ENCODE measurements around the gene PANX3. TPM values are rescaled to one million over a fixed set of nuclear protein-coding genes. Genes with fewer than 3 reads are reported as not detected.

Gene PANX3
- total and polyA plus RNA-seq, 2 of the 4 experiments (the other 2 are of a cell fraction) = not detected

DNA sequence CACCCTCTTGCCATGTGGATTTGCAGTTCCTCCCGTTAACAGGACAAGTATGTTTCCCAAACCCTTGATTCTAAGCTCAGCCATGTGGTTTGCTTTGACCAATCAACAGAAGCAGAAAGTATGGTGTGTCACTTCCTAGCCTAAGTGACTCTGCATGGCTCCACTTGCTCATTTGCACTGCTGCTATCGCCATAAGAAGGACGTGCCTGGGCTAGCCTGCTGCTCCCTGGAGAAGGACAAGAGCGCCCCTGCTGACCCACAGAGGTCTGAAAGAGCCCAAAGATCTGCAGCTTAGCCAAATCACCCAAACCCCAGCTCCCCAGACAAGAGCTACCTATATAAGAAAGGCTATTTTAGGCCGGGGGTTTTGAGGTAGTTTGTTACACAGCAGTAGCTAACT, 29.4 kb downstream of the PANX3 start:
- 80% methylated on average over 1 of the region's 5 CpGs; no CpG with 5 or more reads in 1 of the 2 experiments for WGBS, 2 experiments (ENCODE audit: extremely low coverage in 2 of 2, insufficient read length in 1 of 2)
- Histone ChIP-seq H3K18ac (ENCODE audit: low read depth, low read length) (no peak overlapping the region), H4K8ac (ENCODE audit: low read depth in 2 of 2, low read length in 2 of 2) (no peak overlapping the region), H3K9me3 (ENCODE audit: control insufficient read depth, insufficient read depth, low read length) (no peaks in the 10 kb centered on the region), H3K9me1 (ENCODE audit: insufficient read depth, low read length) (peaks cover 6% of the 10 kb centered on the region; the same call in 1 of the 2 replicates), H4K5ac (ENCODE audit: low read depth, low read length) (no peak overlapping the region), H2AK9ac (replicated peaks; ENCODE audit: low read depth, low read length, poor library complexity) (no peak overlapping the region), H3K27ac (ENCODE audit: insufficient read depth, low read length) (no peak overlapping the region), H4K91ac (ENCODE audit: insufficient read depth, low read depth, low read length) (no peak overlapping the region), H3K14ac (replicated peaks; ENCODE audit: low read depth, low read length) (no peak overlapping the region), H3K23ac (ENCODE audit: low read depth, low read length) (no peak overlapping the region), H2BK120ac (ENCODE audit: low read depth, low read length) (no peak overlapping the region), H4K20me1 (ENCODE audit: insufficient read depth, low read length) (no peaks in the 10 kb centered on the region; the same call in 1 of the 2 replicates), H2BK15ac (ENCODE audit: low read depth, low read length) (no peak overlapping the region), H3K9ac (ENCODE audit: low read depth, low read length) (no peak overlapping the region), H2AK5ac (ENCODE audit: low read depth, low read length) (no peak overlapping the region), H2AFZ (replicated peaks; ENCODE audit: low read length, poor library complexity) (peak overlapping the region; percentile 38), H3K56ac (ENCODE audit: extremely low read depth, insufficient read depth, low read length) (no peak overlapping the region), H3K27me3 (ENCODE audit: control insufficient read depth, insufficient read depth, low read length) (no peaks in the 10 kb centered on the region), H3K4me1 (ENCODE audit: control insufficient read depth, insufficient read depth, low read length) (peaks cover 6% of the 10 kb centered on the region), H2BK20ac (ENCODE audit: low read depth, low read length) (no peak overlapping the region), H3K36me3 (ENCODE audit: control insufficient read depth, insufficient read depth, low read length) (peaks cover 11% of the 10 kb centered on the region), H3K4me2 (ENCODE audit: low read depth, low read length) (no peak overlapping the region), H3K4ac (ENCODE audit: low read depth, low read length) (no peak overlapping the region), H2BK5ac (ENCODE audit: low read depth, low read length, poor library complexity, severe bottlenecking) (no peak overlapping the region), H3K79me1 (ENCODE audit: low read depth in 1 of 2, low read length in 2 of 2) (no peaks in the 10 kb centered on the region), H3K4me3 (ENCODE audit: insufficient read depth, low read depth, low read length) (no peak overlapping the region)
- intact Hi-C loops (cut with micrococcal nuclease) (loop anchor here (5.0 kb wide), 1 partner anchor 312 kb away; the partner anchor contains the start of gene CCDC15), in situ Hi-C loops (cut with MboI; ENCODE audit: low sequenced_read_pairs) (loop anchor here (10.0 to 25.0 kb wide), 2 partner anchors 194 to 947 kb away; partner anchors contain the start of gene STT3A), dilution Hi-C loops (cut with HindIII; ENCODE audit: low sequenced_read_pairs, unreplicated experiment) (no loop called here)
- CTCF ChIA-PET = no interaction called here
- POLR2A ChIA-PET (ENCODE audit: unreplicated experiment) = no interaction called here
- DNase-seq (no peak), ATAC-seq (ENCODE audit: low read depth) (no peak)
- TF ChIP-seq, protein P1, sequence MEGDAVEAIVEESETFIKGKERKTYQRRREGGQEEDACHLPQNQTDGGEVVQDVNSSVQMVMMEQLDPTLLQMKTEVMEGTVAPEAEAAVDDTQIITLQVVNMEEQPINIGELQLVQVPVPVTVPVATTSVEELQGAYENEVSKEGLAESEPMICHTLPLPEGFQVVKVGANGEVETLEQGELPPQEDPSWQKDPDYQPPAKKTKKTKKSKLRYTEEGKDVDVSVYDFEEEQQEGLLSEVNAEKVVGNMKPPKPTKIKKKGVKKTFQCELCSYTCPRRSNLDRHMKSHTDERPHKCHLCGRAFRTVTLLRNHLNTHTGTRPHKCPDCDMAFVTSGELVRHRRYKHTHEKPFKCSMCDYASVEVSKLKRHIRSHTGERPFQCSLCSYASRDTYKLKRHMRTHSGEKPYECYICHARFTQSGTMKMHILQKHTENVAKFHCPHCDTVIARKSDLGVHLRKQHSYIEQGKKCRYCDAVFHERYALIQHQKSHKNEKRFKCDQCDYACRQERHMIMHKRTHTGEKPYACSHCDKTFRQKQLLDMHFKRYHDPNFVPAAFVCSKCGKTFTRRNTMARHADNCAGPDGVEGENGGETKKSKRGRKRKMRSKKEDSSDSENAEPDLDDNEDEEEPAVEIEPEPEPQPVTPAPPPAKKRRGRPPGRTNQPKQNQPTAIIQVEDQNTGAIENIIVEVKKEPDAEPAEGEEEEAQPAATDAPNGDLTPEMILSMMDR (conservative IDR thresholded peaks at IDR 0.05; ENCODE audit: low read depth, low read length) = no peak
- TF ChIP-seq CEBPB (IDR thresholded peaks at IDR 0.05; ENCODE audit: low read depth, low read length) (no peak), POLR2A (IDR thresholded peaks at IDR 0.05; ENCODE audit: low read depth, low read length) (no peak), MAZ (IDR thresholded peaks at IDR 0.05; ENCODE audit: borderline replicate concordance, low read depth, low read length) (no peak)
- BruUV-seq (replicated peaks) = no TSS peak
